Measurements from ENCODE around the gene ZNRF1. TPM values are rescaled to one million over a fixed set of nuclear protein-coding genes. Genes with fewer than 3 reads are reported as not detected.

Gene ZNRF1
- polyA plus RNA-seq, 1 experiment: 36.5 TPM

DNA sequence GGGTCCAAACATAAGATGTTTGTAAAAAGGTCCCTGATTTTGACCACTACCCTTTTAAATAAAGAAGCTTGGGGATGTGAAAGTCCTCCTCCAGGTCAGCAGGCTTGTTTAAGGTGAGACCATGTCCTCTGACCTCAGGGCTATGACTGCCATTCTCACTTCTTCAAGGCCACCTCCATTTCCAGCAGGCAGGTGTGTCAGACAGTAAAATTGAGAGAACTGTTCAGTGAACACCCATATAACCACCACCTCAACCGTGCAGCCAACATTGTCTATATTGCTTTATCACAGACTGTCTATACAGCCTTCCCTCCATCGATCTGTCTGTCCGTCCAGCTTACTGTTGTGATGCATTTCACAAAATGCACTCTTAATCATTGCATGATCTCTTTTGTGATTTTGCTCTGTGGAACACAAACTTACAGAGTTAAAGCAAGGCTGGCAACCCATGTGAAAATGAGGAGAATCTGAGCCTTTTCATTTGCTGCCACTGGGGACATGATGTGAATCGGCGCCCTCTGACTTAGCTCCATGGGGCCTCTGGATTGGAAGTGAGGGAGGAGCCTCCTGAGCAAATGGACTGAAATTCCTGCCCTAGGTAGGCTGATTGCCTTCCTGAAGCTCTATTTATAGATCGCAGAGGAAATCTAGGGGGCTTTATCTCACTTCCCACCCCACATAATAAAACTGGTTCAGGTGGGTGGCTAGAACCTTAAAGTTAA, 53.8 kb downstream of the ZNRF1 start:
- TF ChIP-seq, protein P1, sequence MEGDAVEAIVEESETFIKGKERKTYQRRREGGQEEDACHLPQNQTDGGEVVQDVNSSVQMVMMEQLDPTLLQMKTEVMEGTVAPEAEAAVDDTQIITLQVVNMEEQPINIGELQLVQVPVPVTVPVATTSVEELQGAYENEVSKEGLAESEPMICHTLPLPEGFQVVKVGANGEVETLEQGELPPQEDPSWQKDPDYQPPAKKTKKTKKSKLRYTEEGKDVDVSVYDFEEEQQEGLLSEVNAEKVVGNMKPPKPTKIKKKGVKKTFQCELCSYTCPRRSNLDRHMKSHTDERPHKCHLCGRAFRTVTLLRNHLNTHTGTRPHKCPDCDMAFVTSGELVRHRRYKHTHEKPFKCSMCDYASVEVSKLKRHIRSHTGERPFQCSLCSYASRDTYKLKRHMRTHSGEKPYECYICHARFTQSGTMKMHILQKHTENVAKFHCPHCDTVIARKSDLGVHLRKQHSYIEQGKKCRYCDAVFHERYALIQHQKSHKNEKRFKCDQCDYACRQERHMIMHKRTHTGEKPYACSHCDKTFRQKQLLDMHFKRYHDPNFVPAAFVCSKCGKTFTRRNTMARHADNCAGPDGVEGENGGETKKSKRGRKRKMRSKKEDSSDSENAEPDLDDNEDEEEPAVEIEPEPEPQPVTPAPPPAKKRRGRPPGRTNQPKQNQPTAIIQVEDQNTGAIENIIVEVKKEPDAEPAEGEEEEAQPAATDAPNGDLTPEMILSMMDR (IDR thresholded peaks at IDR 0.05; ENCODE audit: low read depth, low read length): no peak
- Histone ChIP-seq H3K9me3 (ENCODE audit: control insufficient read depth, insufficient read depth, low read length) (no peaks in the 10 kb centered on the region), H3K4me3 (ENCODE audit: low read depth, low read length) (no peak overlapping the region), H3K27ac (ENCODE audit: low read depth, low read length) (no peak overlapping the region), H3K27me3 (ENCODE audit: control insufficient read depth, insufficient read depth, low read length) (no peaks in the 10 kb centered on the region)
- no peak for DNase-seq (ENCODE audit: low read depth, low spot score)
- CTCF ChIA-PET: interaction anchor here (0.9 kb wide), 1 partner anchor 58 kb away, joined by 3 read pairs; no protein-coding TSS in a partner anchor
- POLR2A ChIA-PET: no interaction called here

DNA sequence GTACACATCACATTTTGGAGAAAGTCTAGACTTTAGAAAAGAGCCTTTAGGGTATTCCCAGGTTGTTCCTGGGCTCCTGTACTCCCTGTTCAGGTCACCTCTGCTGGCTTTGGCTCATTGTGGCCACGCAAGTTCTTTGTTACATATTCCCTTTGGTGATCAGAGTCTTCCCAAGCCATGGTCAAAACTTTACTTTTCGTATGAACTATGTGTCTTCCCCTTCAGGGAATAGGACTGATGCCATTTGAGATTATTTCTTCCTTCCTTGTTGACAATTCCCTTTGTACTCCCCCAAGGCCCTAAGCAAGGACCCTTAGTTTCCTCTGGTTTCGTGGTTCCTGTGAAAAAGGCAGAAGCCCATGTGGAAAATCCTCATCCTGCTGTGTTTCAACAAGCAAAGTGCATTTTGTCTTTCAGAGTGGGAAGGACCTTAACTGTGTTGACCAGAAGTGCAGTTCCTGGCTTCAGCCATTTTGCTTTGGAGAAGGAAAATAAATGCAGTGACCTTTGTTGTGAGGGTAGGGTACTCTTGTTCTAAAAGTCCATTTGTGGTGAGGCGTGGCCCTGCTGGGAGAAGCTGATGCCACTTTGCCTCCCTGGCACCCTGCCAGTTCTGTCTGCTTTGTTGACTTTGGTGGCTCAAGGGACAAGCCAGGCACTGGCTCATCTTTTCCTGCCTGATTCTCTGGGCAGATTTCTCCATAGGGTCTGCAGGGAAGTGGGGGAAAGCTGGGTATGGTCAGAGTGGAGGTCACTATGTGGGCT, 55.1 kb downstream of the ZNRF1 start:
- no peak overlapping the region for H3K4me3 ChIP-seq (ENCODE audit: low read depth, low read length)
- no peaks in the 10 kb centered on the region for H3K9me3 ChIP-seq (ENCODE audit: control insufficient read depth, insufficient read depth, low read length)
- no peak overlapping the region for H3K27ac ChIP-seq (ENCODE audit: low read depth, low read length)
- ChIA-PET CTCF (interaction anchor here (0.6 to 1.0 kb wide), 2 partner anchors 8 to 60 kb away, joined by 3 to 7 read pairs; no protein-coding TSS in a partner anchor), POLR2A (no interaction called here)
- no peak for DNase-seq (ENCODE audit: low read depth, low spot score)
- TF ChIP-seq, protein P1 (IDR thresholded peaks at IDR 0.05; ENCODE audit: low read depth, low read length): no peak
- no peaks in the 10 kb centered on the region for H3K27me3 ChIP-seq (ENCODE audit: control insufficient read depth, insufficient read depth, low read length)

DNA sequence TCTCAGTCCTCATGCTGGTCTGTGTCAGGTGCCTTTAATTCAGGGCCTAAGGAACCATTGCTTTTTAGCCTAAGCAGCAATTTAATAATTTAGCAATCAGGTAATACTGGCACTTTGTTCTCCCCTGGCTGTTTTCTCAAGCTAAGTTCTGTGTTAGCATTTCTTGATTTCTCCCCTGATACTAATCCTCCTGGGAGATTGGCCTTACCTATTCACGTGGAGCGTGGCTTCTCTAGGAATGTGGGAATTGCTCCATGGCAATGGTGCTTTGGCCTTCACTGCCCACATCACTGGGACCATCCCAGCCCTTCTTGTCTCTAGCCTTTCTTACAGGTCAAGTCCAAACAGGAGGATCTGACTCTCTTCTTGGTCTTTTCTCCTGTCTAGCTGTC, 55.7 kb downstream of the ZNRF1 start:
- no peak overlapping the region for H3K27ac ChIP-seq (ENCODE audit: low read depth, low read length)
- H3K27me3 ChIP-seq (ENCODE audit: control insufficient read depth, insufficient read depth, low read length): no peaks in the 10 kb centered on the region
- ChIA-PET CTCF (no interaction called here), POLR2A (no interaction called here)
- H3K9me3 ChIP-seq (ENCODE audit: control insufficient read depth, insufficient read depth, low read length): no peaks in the 10 kb centered on the region
- DNase-seq (ENCODE audit: low read depth, low spot score): no peak
- H3K4me3 ChIP-seq (ENCODE audit: low read depth, low read length): no peak overlapping the region
- TF ChIP-seq, protein P1 (IDR thresholded peaks at IDR 0.05; ENCODE audit: low read depth, low read length): no peak

DNA sequence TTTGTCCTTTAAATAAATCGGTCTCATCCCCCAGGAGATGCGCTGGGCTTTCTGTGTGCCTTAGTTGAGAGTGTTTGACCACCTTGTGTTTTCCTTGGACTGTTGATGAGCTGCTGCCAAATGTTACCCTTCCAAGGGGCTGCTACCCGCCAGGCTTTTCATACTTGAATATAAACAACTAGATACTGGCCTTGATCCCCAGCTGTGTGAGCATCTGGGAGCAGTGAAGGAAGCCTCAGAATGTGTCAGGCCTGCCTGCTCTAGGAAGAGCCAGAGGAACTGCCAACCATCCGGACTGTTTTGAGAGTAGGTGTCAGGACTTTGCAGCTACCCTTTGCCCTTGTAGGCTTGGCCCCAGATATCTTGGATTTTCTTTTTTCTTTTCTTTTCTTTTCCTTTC, 60.0 kb downstream of the ZNRF1 start:
- DNase-seq (ENCODE audit: low read depth, low spot score): no peak
- H3K27ac ChIP-seq (ENCODE audit: low read depth, low read length): peak overlapping the region; percentile 31
- ChIA-PET POLR2A (interaction anchor here (0.7 to 1.2 kb wide), 3 partner anchors 29 to 68 kb away, joined by 3 to 15 read pairs (median 4); no protein-coding TSS in a partner anchor), CTCF (interaction anchor here (0.7 to 1.0 kb wide), 2 partner anchors 17 to 52 kb away, joined by 4 read pairs; no protein-coding TSS in a partner anchor)
- no peak overlapping the region for H3K4me3 ChIP-seq (ENCODE audit: low read depth, low read length)
- peaks cover 5% of the 10 kb centered on the region for H3K9me3 ChIP-seq (ENCODE audit: control insufficient read depth, insufficient read depth, low read length)
- no peaks in the 10 kb centered on the region for H3K27me3 ChIP-seq (ENCODE audit: control insufficient read depth, insufficient read depth, low read length)
- TF ChIP-seq, protein P1 (IDR thresholded peaks at IDR 0.05; ENCODE audit: low read depth, low read length): no peak

DNA sequence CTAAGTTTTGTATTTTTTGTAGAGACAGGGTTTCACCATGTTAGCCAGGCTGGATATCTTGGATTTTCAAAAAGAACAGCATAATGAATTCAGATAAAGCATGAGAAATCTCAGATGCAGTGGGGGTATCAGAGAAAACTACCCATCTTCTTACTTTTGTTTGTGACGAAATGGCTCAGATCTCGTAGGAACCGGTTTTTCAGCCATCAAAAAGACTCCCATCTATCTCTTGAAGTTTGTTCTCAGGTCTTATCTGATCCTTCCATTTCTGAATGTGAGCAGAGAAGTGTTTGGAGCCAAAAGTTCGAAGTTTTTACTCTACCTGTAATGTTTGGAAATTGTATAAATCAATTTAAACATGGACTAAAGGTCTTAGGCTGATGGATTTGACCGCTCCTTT, 60.6 kb downstream of the ZNRF1 start:
- no peak for DNase-seq (ENCODE audit: low read depth, low spot score)
- no peak overlapping the region for H3K27ac ChIP-seq (ENCODE audit: low read depth, low read length)
- TF ChIP-seq, protein P1 (IDR thresholded peaks at IDR 0.05; ENCODE audit: low read depth, low read length): no peak
- peaks cover 5% of the 10 kb centered on the region for H3K9me3 ChIP-seq (ENCODE audit: control insufficient read depth, insufficient read depth, low read length)
- no peak overlapping the region for H3K4me3 ChIP-seq (ENCODE audit: low read depth, low read length)
- ChIA-PET CTCF (interaction anchor here (1.0 kb wide), 1 partner anchor 52 kb away, joined by 4 read pairs; no protein-coding TSS in a partner anchor), POLR2A (interaction anchor here (1.2 kb wide), 2 partner anchors 28 to 33 kb away, joined by 3 to 15 read pairs; no protein-coding TSS in a partner anchor)
- no peaks in the 10 kb centered on the region for H3K27me3 ChIP-seq (ENCODE audit: control insufficient read depth, insufficient read depth, low read length)

Data from AG04450 (cell line).